ENCODE results near the gene DNAJC3.
"Not testable (repeated sequence)": the region's sequence is repeated elsewhere in the genome, so short reads cannot be mapped to it uniquely, and the experiment has no call there.

DNAJC3 gene

GRCh38 chr13:95708811-95709500, 32.0 kb downstream of the DNAJC3 start:
- no peak for DNase-seq
- in situ Hi-C loops (cut with MboI; ENCODE audit: low pct_unique_long_range_greater_than_20kb, low sequenced_read_pairs): no loop called here

DNA sequence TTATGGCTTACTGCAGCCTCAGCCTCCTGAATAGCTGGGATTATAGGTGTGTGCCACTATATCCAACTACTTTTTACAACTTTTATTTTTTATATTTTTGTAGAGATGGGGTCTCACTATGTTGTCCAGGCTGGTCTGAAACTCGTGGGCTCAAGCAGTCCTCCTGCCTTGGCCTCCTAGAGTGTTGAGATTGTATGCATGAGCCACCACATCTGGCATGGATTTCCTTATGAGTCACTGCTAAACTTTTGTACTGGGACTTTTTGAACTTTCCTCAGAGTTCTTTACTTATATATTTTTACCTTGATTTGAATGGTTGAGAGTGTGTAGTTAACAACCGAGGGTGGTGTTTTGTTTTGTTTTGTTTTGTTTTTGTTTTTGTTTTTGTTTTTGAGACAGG, 33.4 kb downstream of the DNAJC3 start:
- DNase-seq: no peak
- in situ Hi-C loops (cut with MboI; ENCODE audit: low pct_unique_long_range_greater_than_20kb, low sequenced_read_pairs): no loop called here

DNA sequence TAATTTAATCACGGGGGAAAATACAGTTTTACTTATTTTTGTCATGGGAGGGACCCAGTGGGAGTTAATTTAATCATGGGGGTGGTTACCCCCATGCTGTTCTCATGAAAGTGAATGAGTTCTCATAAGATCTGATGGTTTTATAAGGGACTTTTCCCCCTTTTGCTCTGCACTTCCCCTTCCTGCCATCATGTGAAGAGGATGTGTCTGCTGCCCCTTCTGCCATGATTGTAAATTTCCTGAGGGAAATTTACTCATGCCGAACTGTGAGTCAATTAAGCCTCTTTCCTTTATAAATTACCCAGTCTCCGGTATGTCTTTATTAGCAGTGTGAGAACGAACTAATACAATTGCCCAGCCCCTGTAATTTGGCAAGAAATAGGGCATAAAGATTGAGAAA, 35.9 kb downstream of the DNAJC3 start:
- DNase-seq; in situ Hi-C loops (cut with MboI; ENCODE audit: low pct_unique_long_range_greater_than_20kb, low sequenced_read_pairs): not testable (repeated sequence)

DNA sequence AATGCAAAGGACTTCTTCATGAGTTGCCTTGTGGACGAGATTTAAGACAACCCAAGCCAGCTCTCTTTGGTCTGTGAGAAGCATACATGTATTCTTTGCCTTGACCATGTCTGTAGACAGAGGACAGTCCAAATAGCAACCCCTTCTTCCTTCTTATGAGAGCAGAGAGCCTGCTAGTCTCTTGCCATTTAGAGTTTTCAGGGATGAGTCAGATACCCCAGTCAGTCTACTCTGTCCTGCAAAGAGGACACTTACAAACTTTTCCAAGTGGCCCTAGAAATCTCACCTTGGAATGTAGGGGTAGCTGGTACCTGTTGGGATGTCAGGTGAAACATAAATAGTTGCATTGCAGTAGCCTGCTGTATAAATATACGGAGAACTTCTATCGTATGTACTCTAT, 36.7 kb downstream of the DNAJC3 start:
- in situ Hi-C loops (cut with MboI; ENCODE audit: low pct_unique_long_range_greater_than_20kb, low sequenced_read_pairs): no loop called here

DNA sequence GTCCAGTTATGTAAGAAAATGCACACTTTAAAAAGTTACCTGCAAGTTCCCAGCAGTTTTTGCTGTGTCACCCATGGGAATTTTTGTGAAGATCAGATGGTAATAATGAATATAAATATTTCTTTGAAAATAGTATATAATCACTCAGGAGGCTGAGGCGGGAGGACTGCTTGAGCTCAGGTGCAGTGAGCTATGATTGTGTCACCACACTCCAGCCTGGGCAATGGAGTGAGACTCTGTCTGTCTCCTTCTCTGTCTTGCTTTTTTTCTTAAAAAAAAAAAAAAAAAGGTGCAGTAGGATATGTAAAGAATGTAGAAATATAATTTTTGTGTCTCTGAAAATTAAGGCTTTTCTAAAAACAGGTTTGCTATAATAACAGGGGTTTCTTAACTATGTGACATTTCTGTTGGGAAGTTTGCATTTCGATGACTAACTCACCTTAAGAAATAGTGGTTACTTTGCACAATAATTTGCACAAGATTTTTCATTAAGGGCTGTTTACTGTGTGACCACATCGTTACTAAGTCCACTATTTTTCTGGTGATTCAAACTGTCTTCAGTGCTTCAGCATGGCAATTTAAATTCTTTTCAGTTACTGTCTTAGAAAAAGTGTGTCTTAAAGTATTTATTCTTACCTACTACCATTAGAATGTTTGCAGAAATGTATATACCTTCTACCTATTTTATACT, 37.3 kb downstream of the DNAJC3 start:
- no peak for DNase-seq
- in situ Hi-C loops (cut with MboI; ENCODE audit: low pct_unique_long_range_greater_than_20kb, low sequenced_read_pairs): no loop called here

More for the DNA sequence above, 36.7 kb downstream of the DNAJC3 start:
- DNase-seq: no peak

DNA sequence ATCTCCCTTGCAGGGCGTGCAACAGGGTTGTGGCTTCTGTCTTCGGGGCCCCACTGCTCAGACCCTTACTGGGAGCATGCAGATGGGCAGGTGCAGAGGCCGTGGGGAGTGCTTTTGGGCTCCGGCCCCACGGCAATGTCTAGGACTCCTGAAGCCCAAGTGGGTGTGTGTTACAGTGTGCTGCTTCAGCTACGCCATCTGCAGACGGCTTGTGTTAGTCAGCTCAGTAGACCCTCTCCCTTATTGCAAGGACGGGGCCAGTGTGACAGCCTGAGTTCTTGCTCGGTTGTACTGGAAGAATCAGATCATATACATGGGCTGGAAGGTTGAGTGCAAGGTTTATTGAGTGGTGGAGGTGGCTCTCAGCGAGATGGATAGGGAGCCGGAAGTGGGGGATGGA, 39.3 kb downstream of the DNAJC3 start:
- no peak for DNase-seq
- in situ Hi-C loops (cut with MboI; ENCODE audit: low pct_unique_long_range_greater_than_20kb, low sequenced_read_pairs): no loop called here

GRCh38 chr13:95722241-95722640, 45.3 kb downstream of the DNAJC3 start:
- in situ Hi-C loops (cut with MboI; ENCODE audit: low pct_unique_long_range_greater_than_20kb, low sequenced_read_pairs): no loop called here
- DNase-seq: no peak

DNA sequence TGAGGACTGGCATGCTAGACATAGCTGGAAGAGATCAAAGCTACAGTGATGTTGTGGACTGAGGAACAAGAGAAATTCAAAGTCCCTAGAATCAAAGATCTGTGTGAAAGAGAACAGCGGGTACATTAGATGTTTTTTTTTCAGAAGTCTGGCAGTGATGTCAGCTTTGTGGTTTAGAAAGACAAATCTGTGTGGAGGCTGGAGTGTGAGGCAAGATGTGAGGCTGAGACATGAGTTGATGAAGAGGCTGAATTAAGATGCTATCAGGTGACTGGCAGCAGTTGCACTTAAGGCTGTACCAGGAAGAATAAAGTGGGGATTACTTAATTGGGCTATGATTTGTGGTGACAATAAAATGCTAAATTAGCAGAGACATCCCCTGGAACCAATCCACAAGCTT, 46.5 kb downstream of the DNAJC3 start:
- DNase-seq: peak; percentile 23
- in situ Hi-C loops (cut with MboI; ENCODE audit: low pct_unique_long_range_greater_than_20kb, low sequenced_read_pairs): no loop called here

DNA sequence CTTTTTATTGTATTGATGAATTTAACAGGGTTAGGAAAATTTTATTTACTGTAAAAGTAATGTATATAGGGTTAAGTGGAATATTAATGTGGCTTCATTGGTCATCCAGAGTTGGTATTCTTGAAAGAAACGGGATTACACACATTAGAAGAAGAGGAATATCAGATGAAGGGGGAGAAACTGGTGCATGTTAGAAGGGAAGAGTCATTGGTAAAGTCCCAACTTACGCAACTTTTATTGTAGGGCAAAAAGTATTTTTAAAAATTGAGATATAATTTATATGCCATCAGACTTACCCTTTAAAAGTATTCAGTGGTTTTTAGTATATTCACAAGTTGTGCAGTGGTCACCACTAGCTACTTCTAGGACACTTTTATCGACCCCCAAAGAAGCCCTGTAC, 47.3 kb downstream of the DNAJC3 start:
- in situ Hi-C loops (cut with MboI; ENCODE audit: low pct_unique_long_range_greater_than_20kb, low sequenced_read_pairs): no loop called here
- DNase-seq: no peak

GRCh38 chr13:95726876-95727275, 49.9 kb downstream of the DNAJC3 start:
- DNase-seq: no peak
- in situ Hi-C loops (cut with MboI; ENCODE audit: low pct_unique_long_range_greater_than_20kb, low sequenced_read_pairs): no loop called here

DNA sequence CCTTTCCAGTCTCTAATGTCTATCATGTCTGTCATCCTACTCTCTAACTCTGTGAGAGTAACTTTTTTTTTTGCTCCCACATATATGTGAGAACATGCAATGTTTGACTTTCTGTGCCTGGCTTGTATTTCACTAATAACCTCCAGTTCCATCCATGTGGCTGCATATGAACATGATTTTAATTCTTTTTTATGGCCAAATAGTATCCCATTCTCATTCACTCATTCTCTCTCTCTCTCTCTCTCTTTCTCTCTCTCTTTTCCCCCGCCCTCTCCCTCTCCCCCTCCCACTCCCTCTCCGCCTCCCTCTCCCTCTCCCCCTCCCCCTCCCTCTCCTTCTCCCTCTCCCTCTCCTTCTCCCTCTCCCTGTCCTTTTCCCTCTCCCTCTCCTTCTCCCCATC, 52.0 kb downstream of the DNAJC3 start:
- no peak for DNase-seq

GRCh38 chr13:95734124-95734523, 57.2 kb downstream of the DNAJC3 start:
- in situ Hi-C loops (cut with MboI; ENCODE audit: low pct_unique_long_range_greater_than_20kb, low sequenced_read_pairs): no loop called here
- no peak for DNase-seq

More for the DNA sequence above, 52.0 kb downstream of the DNAJC3 start:
- in situ Hi-C loops (cut with MboI; ENCODE audit: low pct_unique_long_range_greater_than_20kb, low sequenced_read_pairs): no loop called here

- DNase-seq; in situ Hi-C loops (cut with MboI; ENCODE audit: low pct_unique_long_range_greater_than_20kb, low sequenced_read_pairs): not testable (repeated sequence)
Observed at GRCh38 chr13:95740071-95740978, 63.4 kb downstream of the DNAJC3 start.

DNA sequence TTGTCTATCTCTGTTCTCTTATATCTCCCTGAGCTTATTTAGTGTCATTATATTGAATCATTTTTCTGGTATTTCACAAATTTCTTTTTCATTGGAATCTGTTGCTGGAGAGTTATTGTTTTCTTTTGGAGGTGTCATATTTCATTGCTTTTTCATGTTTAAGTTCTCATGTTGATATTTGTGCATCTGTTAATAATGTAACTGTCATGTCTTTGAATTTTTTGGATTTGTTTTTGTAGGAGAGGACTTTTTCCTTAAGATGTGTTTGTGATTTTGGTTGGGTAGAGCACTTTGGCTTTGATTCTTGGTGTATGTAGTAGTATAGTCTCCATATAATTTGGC, 64.0 kb downstream of the DNAJC3 start:
- no peak for DNase-seq

GRCh38 chr13:95741584-95742563, 64.9 kb downstream of the DNAJC3 start:
- in situ Hi-C loops (cut with MboI; ENCODE audit: low pct_unique_long_range_greater_than_20kb, low sequenced_read_pairs): no loop called here
- no peak for DNase-seq

More for the DNA sequence above, 64.0 kb downstream of the DNAJC3 start:
- in situ Hi-C loops (cut with MboI; ENCODE audit: low pct_unique_long_range_greater_than_20kb, low sequenced_read_pairs): no loop called here

GRCh38 chr13:95743192-95743591, 66.3 kb downstream of the DNAJC3 start:
- no peak for DNase-seq
- in situ Hi-C loops (cut with MboI; ENCODE audit: low pct_unique_long_range_greater_than_20kb, low sequenced_read_pairs): no loop called here

- in situ Hi-C loops (cut with MboI; ENCODE audit: low pct_unique_long_range_greater_than_20kb, low sequenced_read_pairs): no loop called here
- no peak for DNase-seq
Observed at GRCh38 chr13:95745289-95745688, 68.3 kb downstream of the DNAJC3 start.

DNA sequence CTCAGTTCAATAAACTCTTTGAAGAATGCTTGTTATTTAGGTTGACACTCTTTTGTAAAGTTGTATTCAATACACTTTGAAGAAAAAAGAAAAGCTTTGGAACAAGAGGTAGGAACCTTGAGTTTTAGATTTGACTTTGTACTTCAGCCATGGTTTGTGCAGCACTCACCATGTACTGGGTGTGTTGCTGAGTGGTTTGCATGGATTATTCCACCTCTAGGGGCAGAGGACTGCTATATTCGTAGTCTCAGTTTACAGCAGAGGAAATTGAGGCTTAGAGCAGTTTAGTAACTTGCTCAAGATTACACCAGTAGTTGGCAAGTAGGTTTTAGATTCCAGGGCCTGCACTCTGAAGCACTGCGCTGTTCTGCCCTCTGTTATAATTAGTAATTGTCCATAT, 68.8 kb downstream of the DNAJC3 start:
- DNase-seq: no peak
- in situ Hi-C loops (cut with MboI; ENCODE audit: low pct_unique_long_range_greater_than_20kb, low sequenced_read_pairs): no loop called here

DNA sequence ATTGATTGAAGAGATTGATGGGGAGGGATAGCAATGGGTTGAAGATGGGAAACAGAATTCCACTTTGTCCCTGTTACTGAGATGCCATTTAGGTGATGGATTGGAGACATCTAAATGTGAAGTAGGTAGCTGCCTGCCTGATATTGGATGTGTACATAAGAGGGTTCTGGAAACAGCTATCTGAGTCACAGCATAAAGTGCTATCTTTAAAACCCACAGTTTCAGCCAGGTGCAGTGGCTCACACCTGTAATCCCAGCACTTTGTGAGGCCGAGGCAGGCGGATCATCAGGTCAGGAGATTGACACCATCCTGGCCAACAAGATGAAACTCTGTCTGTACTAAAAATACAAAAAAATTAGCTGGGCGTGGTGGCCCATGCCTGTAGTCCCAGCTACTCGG, 72.6 kb downstream of the DNAJC3 start:
- no peak for DNase-seq
- in situ Hi-C loops (cut with MboI; ENCODE audit: low pct_unique_long_range_greater_than_20kb, low sequenced_read_pairs): no loop called here
